ENCODE measurements around the gene NHERF1. TPM values are rescaled to one million over a fixed set of nuclear protein-coding genes. Genes with fewer than 3 reads are reported as not detected.

The NHERF1 gene
- total RNA-seq, 1 donor from 2014 or later, result 33.6 TPM

DNA sequence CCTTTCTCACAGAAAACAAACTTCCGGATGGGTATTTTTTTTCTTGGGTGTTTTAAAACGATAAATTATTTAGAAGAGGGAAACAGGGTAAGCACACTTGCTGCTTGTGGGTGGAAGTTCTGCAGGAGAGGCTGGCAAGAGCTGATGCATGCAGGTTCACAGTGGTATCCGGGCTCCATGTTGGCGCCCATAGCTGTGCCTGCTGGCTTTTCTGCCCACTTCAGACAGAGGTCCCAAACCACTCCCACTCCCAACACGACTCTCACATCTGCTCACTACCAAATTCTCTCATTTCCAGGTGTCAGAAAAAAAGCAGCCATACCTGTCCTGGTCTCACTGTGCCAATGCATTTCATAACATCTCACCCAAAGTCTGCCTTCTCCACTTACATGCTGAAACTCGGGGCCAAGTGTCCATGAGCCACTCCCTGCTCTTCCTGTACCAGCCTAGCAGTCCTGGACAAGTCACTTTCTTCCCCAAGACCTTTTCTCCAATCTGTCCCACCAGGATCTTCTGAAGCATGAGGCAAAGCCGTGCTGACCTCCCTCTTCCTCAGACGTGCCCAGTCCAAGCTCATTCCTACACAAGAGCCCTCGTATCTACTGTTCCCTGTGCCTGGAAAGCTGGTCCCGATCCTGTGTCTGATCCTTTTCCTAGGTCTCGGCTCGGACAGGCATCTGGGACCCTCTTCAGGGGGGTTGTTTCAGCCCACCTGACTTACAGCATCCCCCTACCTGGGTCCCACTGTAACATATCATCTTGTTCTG is 37.2 kb upstream of the NHERF1 start:
- no peak for DNase-seq (ENCODE audit: low read depth)
- H3K27me3 ChIP-seq (ENCODE audit: control insufficient read depth, insufficient read depth, low read length), result peaks cover 2% of the 10 kb centered on the region
- TF ChIP-seq, protein P1, sequence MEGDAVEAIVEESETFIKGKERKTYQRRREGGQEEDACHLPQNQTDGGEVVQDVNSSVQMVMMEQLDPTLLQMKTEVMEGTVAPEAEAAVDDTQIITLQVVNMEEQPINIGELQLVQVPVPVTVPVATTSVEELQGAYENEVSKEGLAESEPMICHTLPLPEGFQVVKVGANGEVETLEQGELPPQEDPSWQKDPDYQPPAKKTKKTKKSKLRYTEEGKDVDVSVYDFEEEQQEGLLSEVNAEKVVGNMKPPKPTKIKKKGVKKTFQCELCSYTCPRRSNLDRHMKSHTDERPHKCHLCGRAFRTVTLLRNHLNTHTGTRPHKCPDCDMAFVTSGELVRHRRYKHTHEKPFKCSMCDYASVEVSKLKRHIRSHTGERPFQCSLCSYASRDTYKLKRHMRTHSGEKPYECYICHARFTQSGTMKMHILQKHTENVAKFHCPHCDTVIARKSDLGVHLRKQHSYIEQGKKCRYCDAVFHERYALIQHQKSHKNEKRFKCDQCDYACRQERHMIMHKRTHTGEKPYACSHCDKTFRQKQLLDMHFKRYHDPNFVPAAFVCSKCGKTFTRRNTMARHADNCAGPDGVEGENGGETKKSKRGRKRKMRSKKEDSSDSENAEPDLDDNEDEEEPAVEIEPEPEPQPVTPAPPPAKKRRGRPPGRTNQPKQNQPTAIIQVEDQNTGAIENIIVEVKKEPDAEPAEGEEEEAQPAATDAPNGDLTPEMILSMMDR (IDR thresholded peaks at IDR 0.05; ENCODE audit: insufficient read depth, low read length, poor library complexity, severe bottlenecking), result no peak
- H3K4me3 ChIP-seq (ENCODE audit: low read depth, low read length), result no peak overlapping the region
- no peaks in the 10 kb centered on the region for H3K36me3 ChIP-seq (ENCODE audit: control insufficient read depth, insufficient read depth, low read length)

DNA sequence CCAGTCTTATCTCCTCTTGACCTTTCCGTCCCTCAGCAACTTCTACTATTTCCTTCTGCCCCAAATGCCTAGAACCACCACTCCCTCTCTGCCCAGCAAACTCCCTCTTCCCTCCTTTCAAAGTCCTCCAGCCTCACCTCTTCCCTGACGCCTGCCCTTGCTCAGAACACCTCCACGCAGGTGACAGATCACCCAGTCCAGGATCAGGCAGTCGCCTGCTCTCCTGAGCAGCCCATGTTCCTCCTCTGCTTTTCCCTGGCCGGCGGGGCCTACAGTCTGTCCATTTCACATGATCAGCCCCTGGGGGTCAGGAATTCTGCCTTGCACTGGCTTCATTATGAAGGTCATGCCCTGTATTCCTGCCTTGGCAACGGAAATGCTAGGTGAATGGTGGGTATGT is 36.1 kb upstream of the NHERF1 start:
- Histone ChIP-seq H3K27me3 (ENCODE audit: control insufficient read depth, insufficient read depth, low read length) (peaks cover 2% of the 10 kb centered on the region), H3K4me3 (ENCODE audit: low read depth, low read length) (no peak overlapping the region), H3K36me3 (ENCODE audit: control insufficient read depth, insufficient read depth, low read length) (no peaks in the 10 kb centered on the region)
- no peak for DNase-seq (ENCODE audit: low read depth)
- TF ChIP-seq, protein P1 (IDR thresholded peaks at IDR 0.05; ENCODE audit: insufficient read depth, low read length, poor library complexity, severe bottlenecking), result no peak

DNA sequence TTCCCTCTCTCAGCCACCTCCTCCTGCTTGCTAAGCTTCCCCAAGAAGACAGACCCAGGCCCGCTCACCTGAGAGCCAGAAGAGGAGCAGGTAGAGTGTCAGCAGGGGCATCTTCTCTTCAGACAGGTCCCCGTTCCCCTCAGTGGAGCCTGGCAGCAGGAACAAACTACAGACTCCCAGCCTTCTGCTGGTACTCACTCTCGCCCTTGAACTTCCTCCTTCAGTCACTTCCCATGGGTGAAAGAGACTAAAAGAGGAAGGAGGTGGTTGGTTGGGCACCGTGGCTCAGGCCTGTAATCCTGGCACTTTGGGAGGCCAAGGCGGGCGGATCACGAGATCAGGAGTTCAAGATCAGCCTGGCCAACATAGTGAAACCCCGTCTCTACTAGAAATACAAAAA is 35.7 kb upstream of the NHERF1 start, which contains the start of gene CD300LF:
TSS of gene CD300LF (minus strand) at position 168 of the 400 bp plus-strand sequence. CDS start at position 111, 57 bp downstream.
- peaks cover 2% of the 10 kb centered on the region for H3K27me3 ChIP-seq (ENCODE audit: control insufficient read depth, insufficient read depth, low read length)
- DNase-seq (ENCODE audit: low read depth), result no peak
- TF ChIP-seq, protein P1 (IDR thresholded peaks at IDR 0.05; ENCODE audit: insufficient read depth, low read length, poor library complexity, severe bottlenecking), result no peak
- H3K36me3 ChIP-seq (ENCODE audit: control insufficient read depth, insufficient read depth, low read length), result no peaks in the 10 kb centered on the region
- H3K4me3 ChIP-seq (ENCODE audit: low read depth, low read length), result no peak within 1 kb of the TSS

DNA sequence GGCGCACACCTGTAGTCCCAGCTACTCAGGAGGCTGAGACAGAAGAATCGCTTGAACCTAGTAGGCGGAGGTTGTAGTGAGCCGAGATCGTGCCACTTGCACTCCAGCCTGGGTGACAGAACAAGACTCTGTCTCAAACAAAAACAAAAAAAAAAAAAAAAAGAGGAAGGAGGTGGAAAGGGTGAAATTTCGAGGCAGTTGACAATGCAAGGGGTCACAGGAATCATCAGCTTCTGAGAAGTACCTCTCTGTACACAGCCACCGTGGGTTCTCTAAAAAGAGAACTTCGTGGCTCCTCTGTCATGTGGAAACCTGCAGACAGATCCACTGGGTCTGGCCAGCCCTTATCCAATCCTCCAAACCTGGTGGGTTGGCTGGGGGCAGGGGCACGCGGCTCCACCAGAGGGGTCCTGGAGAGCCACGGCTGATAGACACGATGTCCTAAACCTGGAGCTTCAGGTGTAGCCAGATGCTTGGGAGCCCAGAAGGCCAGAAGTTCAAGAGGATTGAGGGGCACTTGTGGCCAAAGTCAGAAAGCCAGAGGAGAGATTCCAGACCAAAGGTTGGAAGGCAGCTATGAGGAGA is 35.2 kb upstream of the NHERF1 start:
- Histone ChIP-seq H3K4me3 (ENCODE audit: low read depth, low read length) (no peak overlapping the region), H3K36me3 (ENCODE audit: control insufficient read depth, insufficient read depth, low read length) (no peaks in the 10 kb centered on the region), H3K27me3 (ENCODE audit: control insufficient read depth, insufficient read depth, low read length) (peaks cover 2% of the 10 kb centered on the region)
- no peak for DNase-seq (ENCODE audit: low read depth)
- TF ChIP-seq, protein P1 (IDR thresholded peaks at IDR 0.05; ENCODE audit: insufficient read depth, low read length, poor library complexity, severe bottlenecking), result no peak

DNA sequence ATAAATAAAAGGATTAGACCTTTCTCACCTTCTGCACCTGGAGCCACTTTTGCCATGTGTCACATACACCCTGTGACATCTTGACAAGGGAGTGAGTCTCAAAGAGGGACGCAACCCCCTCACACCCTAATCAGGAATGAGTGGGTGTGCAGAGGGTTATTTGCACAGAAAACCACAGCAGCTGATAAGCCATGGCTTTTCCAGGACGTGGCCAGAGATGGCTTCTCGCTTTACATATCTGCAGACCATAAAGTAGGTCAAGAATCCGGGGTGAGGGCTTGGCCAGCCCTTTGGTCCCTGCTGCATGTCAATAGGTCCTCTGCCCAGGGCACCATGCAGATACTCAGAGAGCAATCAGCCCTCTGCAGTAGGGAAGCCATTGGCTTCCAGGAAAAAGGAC is 33.3 kb upstream of the NHERF1 start:
- Histone ChIP-seq H3K4me3 (ENCODE audit: low read depth, low read length) (no peak overlapping the region), H3K27me3 (ENCODE audit: control insufficient read depth, insufficient read depth, low read length) (peaks cover 2% of the 10 kb centered on the region), H3K36me3 (ENCODE audit: control insufficient read depth, insufficient read depth, low read length) (no peaks in the 10 kb centered on the region)
- DNase-seq (ENCODE audit: low read depth), result no peak
- TF ChIP-seq, protein P1 (IDR thresholded peaks at IDR 0.05; ENCODE audit: insufficient read depth, low read length, poor library complexity, severe bottlenecking), result no peak
